Measurements from ENCODE around the gene KDM1B.

Gene KDM1B

DNA sequence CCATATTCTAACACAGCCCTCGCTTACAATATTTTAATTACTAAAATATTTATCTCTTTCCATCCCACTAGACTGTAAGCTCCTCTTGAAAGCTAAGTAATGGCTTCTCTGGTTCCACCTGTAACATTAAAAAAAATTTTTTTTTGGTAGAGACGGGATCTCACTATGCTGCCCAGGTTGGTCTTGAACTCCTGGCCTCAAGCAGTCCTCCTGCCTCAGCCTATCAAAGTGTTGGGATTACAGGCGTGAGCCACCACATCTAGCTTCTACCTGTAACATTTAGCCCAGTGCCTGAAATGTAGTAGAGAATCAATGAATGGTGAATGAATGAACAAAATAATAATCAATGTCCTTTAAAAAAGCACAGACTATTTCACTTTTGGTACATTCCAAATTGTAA lies 80.3 kb downstream of the KDM1B start:
- DNase-seq = no peak

GRCh38 chr6:18237167-18237566 lies 81.9 kb downstream of the KDM1B start:
- DNase-seq = no peak

GRCh38 chr6:18240230-18240629 lies 85.0 kb downstream of the KDM1B start:
- no peak for DNase-seq

GRCh38 chr6:18241208-18242038 lies 86.2 kb downstream of the KDM1B start:
- peak; percentile 15 for DNase-seq

GRCh38 chr6:18242062-18242851 lies 87.0 kb downstream of the KDM1B start:
- no peak for DNase-seq

- DNase-seq = peak; percentile 18
Measured at GRCh38 chr6:18243302-18243893, 88.2 kb downstream of the KDM1B start.

DNA sequence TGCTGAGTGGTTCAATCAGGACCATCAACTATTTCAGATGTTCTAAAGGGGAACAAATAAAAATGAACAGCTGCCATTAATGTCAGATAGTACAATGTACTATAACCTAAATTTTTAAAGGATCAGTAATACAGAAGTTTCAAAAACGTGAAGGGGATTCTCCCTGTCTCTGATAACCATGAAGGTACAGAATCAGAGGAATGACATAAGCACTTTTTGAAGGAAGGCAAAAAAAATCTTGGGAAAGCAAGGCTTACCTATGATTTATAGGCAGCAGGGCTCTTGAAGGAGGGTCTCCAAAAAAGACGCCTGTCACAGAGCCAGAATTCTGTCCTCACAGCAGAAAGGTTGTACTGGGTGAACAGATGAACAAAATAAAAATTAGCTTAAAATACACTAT lies 89.0 kb downstream of the KDM1B start:
- DNase-seq = no peak

GRCh38 chr6:18245079-18245478 lies 89.9 kb downstream of the KDM1B start:
- DNase-seq = no peak

GRCh38 chr6:18245642-18246041 lies 90.4 kb downstream of the KDM1B start:
- peak; percentile 69 for DNase-seq

DNA sequence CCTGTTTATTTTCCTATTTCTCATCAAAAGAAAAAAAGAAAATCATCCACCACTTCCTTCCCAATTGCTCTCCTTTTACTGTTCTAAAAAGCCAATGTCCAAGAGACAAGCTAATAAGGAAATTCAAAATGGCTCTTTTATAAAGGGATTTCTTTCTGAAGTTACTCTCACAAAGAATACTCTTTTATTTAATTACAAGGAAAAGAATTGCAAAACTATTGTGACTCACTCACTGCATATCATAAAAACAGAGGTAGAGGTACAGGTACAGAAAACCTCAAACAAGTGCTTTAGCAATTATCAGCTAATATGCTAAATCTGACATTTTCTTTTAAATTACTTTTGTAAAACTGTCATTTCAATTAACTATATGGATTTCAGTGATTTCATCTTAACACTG lies 91.0 kb downstream of the KDM1B start:
- no peak for DNase-seq

GRCh38 chr6:18247002-18247401 lies 91.8 kb downstream of the KDM1B start:
- DNase-seq = no peak

GRCh38 chr6:18248698-18249097 lies 93.5 kb downstream of the KDM1B start:
- DNase-seq = no peak

DNA sequence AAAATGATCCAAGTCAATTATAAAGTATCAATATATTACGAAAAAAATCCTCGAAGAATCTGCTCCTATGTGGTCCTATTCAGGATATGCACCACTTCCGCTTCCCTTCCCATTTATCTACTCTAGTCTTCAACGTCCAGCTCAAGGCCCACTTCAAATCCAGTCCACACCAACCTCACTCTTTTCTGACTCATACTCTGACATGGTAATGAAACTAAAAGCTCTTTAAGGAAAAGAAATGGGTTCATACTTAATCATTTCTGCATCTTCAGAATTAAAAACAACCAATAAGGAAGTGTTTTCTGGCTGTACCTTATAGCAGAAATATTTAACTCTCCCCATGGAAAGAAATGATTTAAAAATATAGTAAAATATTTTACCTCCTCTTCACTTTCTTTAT lies 94.0 kb downstream of the KDM1B start:
- DNase-seq = no peak

GRCh38 chr6:18253635-18254034 lies 98.4 kb downstream of the KDM1B start:
- DNase-seq = no peak

DNA sequence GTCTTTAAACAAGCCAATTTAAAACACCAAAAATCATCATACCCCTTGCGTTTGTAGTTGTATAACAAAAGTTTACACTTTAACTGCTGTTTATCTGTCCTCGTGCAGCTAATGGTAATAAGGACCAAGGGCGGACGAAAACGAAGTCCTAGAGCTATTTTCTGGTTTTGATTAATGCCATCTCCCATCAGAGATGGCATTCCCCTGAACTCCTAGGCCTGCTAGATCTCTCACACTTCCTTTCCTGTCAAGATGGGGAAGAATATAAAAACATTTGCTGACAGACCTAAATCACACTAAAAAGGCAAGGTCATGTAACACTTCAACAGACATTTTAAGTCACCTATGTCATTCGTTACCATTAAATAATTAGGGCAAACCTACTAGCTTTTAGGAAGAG lies 99.6 kb downstream of the KDM1B start:
- DNase-seq = no peak

DNA sequence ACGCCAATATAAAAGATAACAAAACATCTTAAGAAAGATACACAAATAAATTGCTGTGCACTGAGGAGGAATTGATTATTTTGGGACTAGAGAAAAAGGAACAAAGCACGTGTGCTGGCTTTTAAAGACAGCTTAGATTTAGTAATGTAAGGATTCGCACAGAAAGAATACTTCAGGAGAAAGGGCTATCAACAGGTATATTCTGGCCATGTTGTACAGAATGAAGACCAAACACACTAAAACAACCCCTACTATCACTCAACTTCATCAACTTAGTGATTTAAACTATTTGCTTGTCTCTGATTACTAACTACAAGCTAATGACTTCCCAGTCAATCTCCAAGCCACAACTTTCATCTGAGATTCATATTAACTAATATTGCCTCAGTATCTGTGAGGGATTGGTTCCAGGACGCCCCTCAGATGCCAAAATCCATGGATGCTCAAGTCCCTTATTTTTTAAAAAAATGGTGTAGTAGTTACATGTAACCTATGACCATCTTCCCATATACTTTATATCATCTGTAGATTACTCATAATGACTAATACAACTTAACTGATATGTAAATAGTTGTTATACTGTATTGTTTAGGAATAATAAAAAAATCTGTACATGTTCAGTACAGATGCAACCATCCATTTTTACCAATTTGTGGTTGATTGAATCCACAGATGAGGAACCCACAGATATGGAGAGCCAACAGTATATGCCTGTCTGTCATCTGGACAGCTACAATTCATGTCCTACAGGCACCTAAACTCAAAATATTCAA lies 104.6 kb downstream of the KDM1B start:
- no peak for DNase-seq

- peak; percentile 50 for DNase-seq
Measured at GRCh38 chr6:18260448-18261106, 105.4 kb downstream of the KDM1B start.

DNA sequence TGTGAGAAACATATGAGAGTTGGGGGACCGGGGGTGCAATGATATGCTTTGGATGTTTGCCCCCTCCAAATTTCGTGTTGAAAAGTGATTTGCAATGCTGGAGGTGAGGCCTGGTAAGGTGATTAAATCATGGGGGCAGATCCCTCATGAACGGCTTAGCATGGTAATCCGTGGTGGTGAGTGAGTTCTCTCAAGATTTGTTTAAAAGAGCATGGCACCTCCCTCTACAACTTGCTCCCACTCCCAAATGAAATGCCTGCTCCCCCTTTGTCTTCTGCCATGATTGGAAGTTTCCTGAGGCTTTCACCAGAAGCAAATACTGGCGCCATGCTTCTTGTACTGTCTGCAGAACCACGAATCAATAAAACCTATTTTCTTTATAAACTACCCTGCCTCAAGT lies 106.7 kb downstream of the KDM1B start:
- no peak for DNase-seq

DNA sequence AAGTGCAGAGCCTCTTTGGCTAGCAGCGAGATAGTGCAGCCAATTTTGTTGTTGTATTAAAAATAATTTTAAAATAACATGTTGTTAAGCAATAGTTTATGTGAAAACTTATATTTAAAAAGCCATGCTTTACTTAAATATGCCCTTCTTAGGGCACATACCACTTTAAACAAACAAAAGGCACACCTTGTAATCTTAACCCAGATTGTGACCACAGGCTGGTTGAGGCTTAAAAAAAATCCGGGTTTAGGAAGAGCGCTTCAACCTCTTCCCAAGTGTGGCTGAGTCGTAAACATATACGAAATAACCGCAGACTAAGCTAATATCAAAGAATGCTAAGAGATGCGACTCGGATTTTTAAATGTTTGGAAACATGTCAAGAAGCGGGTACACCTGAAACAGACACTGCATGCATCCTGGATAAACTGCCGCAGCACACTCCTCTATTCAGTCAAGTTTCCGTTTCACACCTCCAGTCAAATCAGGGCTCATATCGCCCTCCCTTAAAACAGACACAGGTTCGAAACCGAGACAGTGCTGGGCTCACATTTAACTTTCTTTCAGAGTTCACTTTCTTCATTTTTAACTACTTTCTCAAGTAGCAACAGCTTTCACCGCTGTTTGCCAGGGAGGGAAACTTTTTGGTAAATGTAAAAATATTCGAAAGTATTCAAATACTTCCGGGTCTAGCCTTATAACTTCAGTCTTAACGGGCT lies 107.6 kb downstream of the KDM1B start:
- DNase-seq = peak; percentile 84

DNA sequence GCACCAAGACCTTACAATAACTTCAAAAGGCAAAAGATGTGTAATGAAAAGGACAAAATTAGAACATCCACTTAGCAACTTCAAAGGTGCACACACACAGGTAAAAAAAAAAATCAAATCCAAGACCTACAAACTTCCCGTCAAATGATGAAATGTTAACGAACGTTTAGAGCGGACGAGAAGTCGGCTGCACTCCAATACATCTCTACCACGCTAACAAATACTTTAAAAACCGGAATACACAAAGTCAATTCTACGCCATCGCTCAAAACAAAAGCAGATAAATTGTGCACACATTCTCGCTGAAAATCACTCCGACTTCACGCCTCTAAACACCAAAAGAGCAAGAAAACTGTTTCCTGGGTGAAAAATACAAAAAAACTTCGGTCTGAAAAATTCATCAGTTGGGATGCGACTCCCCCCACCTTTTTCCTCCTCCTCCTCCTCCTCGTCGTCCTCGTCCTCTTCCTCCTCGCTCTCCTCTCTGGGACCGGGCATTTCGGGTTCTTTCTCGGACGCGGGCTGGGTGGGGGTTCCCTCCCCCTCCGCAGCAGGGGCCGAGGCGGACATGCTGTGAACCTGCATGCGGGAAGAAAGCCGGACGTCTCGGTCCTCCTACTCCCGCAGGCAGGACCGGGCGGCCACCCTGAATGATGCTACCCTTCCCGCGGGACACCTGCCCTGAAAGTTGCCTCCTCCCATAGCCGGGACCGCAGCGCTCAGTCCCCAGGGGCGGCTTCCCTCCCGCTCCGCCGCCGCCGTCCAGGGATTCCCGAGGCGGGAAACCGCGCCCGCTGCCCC lies 108.4 kb downstream of the KDM1B start:
- DNase-seq = peak; percentile 47
